SK-N-SH treated with all-trans-retinoic acid at 6 μM for 48 hours (cell line): Measurements from ENCODE around the gene CARD14.

Experiments used
- ATAC-seq: fragments of 200-7000 bp; cut with Tn5 transposase; 3 replicates; pipeline ENCODE4 v1.9.1; 2020; ENCODE audit warnings: mild to moderate bottlenecking, moderate library complexity
- ARNTL ChIP-seq: fragments of 450-650 bp; formaldehyde crosslinking; IDR thresholded peaks from 2 replicates; pipeline ENCODE4 v1.5.0; 2020; ENCODE audit warnings: low read depth, mild to moderate bottlenecking, moderate library complexity, borderline replicate concordance
- BACH2 ChIP-seq: fragments of 250-450 bp; sonication (Bioruptor Pico); IDR thresholded peaks from 2 replicates; pipeline ENCODE4 v1.9.0; 2021; ENCODE audit warnings: mild to moderate bottlenecking, borderline replicate concordance
- CSDC2 ChIP-seq: fragments of 250-450 bp; sonication (Bioruptor Pico); IDR thresholded peaks from 2 replicates; pipeline ENCODE4 v1.5.0; 2020; ENCODE audit warnings: mild to moderate bottlenecking, moderate library complexity
- ESRRG ChIP-seq: fragments of 250-450 bp; sonication (Bioruptor Pico); IDR thresholded peaks from 2 replicates; pipeline ENCODE4 v1.6.1; 2021; ENCODE audit warnings: mild to moderate bottlenecking
- GLIS3 ChIP-seq: fragments of 250-450 bp; sonication (Bioruptor Pico); IDR thresholded peaks from 2 replicates; pipeline ENCODE4 v1.5.0; 2020; ENCODE audit warnings: mild to moderate bottlenecking, moderate library complexity
- ISL1 ChIP-seq: fragments of 250-450 bp; sonication (Bioruptor Pico); IDR thresholded peaks from 2 replicates; pipeline ENCODE4 v2.1.2; 2022; ENCODE audit warnings: mild to moderate bottlenecking, moderate library complexity
- OSR1 ChIP-seq: fragments of 250-450 bp; sonication (Bioruptor Pico); IDR thresholded peaks from 2 replicates; pipeline ENCODE4 v1.8.0; 2022; ENCODE audit warnings: moderate library complexity, mild to moderate bottlenecking, inconsistent platforms
- PATZ1 ChIP-seq: fragments of 250-450 bp; sonication (Bioruptor Pico); IDR thresholded peaks from 2 replicates; pipeline ENCODE4 v1.8.0; 2020; ENCODE audit warnings: mild to moderate bottlenecking, moderate library complexity, borderline replicate concordance
- POU6F1 ChIP-seq: fragments of 250-450 bp; sonication (Bioruptor Pico); IDR thresholded peaks from 2 replicates; pipeline ENCODE4 v1.8.0; 2021; ENCODE audit warnings: low read depth, mild to moderate bottlenecking, moderate library complexity, borderline replicate concordance
- PPARA ChIP-seq: fragments of 250-450 bp; sonication (Bioruptor Pico); IDR thresholded peaks from 2 replicates; pipeline ENCODE4 v1.5.0; 2020; ENCODE audit warnings: mild to moderate bottlenecking, borderline replicate concordance
- RARB ChIP-seq: fragments of 250-450 bp; sonication (Bioruptor Pico); IDR thresholded peaks from 2 replicates; pipeline ENCODE4 v1.8.0; 2021; ENCODE audit warnings: mild to moderate bottlenecking, moderate library complexity
- SNAI2 ChIP-seq: fragments of 250-450 bp; sonication (Bioruptor Pico); IDR thresholded peaks from 2 replicates; pipeline ENCODE4 v1.5.0; 2020; ENCODE audit warnings: mild to moderate bottlenecking, moderate library complexity
- TCF4 ChIP-seq: fragments of 250-450 bp; sonication (Bioruptor Pico); IDR thresholded peaks from 2 replicates; pipeline ENCODE4 v1.8.0; 2021; ENCODE audit warnings: mild to moderate bottlenecking, moderate library complexity, borderline replicate concordance
- TOX ChIP-seq: fragments of 250-450 bp; sonication (Bioruptor Pico); IDR thresholded peaks from 2 replicates; pipeline ENCODE4 v1.8.0; 2021; ENCODE audit warnings: mild to moderate bottlenecking, moderate library complexity, borderline replicate concordance
- ZC3H10 ChIP-seq: fragments of 250-450 bp; sonication (Bioruptor Pico); IDR thresholded peaks from 2 replicates; pipeline ENCODE4 v1.5.1; 2021; ENCODE audit warnings: mild to moderate bottlenecking, moderate library complexity
- ZFP3 ChIP-seq: fragments of 250-450 bp; sonication (Bioruptor Pico); IDR thresholded peaks from 2 replicates; pipeline ENCODE4 v1.5.0; 2020; ENCODE audit warnings: mild to moderate bottlenecking, moderate library complexity
- ZFP30 ChIP-seq: fragments of 450-650 bp; formaldehyde crosslinking; IDR thresholded peaks from 2 replicates; pipeline ENCODE4 v1.5.0; 2022; ENCODE audit warnings: mild to moderate bottlenecking, moderate library complexity
- ZNF70 ChIP-seq: fragments of 450-650 bp; formaldehyde crosslinking; IDR thresholded peaks from 2 replicates; pipeline ENCODE4 v1.5.0; 2020; ENCODE audit warnings: mild to moderate bottlenecking, moderate library complexity
- ZNF8 ChIP-seq: fragments of 450-650 bp; formaldehyde crosslinking; IDR thresholded peaks from 2 replicates; pipeline ENCODE4 v1.5.0; 2020; ENCODE audit warnings: mild to moderate bottlenecking, moderate library complexity
- TF ChIP-seq, protein P1 (sequence below): fragments of 250-450 bp; sonication (Bioruptor Pico); IDR thresholded peaks from 2 replicates; pipeline ENCODE4 v1.5.1; 2021; ENCODE audit warnings: mild to moderate bottlenecking, moderate library complexity
- TF ChIP-seq, protein P2 (sequence below): fragments of 250-450 bp; sonication (Bioruptor Pico); IDR thresholded peaks from 2 replicates; pipeline ENCODE4 v1.5.0; 2020; ENCODE audit warnings: mild to moderate bottlenecking, moderate library complexity
- TF ChIP-seq, protein P3 (sequence below): fragments of 250-450 bp; sonication (Bioruptor Pico); IDR thresholded peaks from 2 replicates; pipeline ENCODE4 v1.5.1; 2020; ENCODE audit warnings: low read depth, mild to moderate bottlenecking, moderate library complexity

CARD14 gene

DNA sequence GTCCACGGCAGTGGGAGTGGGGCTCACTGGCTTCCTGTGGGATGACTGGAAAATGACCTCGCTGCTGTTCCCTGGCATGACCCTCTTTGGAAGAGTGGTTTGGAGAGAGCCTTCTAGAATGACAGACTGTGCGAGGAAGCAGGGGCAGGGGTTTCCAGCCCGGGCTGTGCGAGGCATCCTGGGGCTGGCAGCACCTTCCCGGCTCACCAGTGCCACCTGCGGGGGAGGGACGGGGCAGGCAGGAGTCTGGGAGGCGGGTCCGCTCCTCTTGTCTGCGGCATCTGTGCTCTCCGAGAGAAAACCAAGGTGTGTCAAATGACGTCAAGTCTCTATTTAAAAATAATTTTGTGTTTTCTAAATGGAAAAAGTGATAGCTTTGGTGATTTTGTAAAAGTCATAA lies 83.0 kb downstream of the CARD14 start:
- TF ChIP-seq CSDC2 (no peak), GLIS3 (CRISPR knock-in tag) (no peak), TCF4 (CRISPR knock-in tag) (no peak), PATZ1 (CRISPR knock-in tag) (no peak), RARB (CRISPR knock-in tag) (no peak), ESRRG (CRISPR knock-in tag) (no peak), ZFP30 (no peak), ZFP3 (CRISPR knock-in tag) (no peak), SNAI2 (CRISPR knock-in tag) (no peak), TOX (no peak), ZNF8 (CRISPR knock-in tag) (no peak), ZNF70 (CRISPR knock-in tag) (no peak), POU6F1 (CRISPR knock-in tag) (no peak), BACH2 (CRISPR knock-in tag) (no peak), OSR1 (no peak), PPARA (CRISPR knock-in tag) (no peak), ZC3H10 (CRISPR knock-in tag) (no peak)
- TF ChIP-seq, protein P1, sequence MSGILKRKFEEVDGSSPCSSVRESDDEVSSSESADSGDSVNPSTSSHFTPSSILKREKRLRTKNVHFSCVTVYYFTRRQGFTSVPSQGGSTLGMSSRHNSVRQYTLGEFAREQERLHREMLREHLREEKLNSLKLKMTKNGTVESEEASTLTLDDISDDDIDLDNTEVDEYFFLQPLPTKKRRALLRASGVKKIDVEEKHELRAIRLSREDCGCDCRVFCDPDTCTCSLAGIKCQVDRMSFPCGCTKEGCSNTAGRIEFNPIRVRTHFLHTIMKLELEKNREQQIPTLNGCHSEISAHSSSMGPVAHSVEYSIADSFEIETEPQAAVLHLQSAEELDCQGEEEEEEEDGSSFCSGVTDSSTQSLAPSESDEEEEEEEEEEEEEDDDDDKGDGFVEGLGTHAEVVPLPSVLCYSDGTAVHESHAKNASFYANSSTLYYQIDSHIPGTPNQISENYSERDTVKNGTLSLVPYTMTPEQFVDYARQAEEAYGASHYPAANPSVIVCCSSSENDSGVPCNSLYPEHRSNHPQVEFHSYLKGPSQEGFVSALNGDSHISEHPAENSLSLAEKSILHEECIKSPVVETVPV = no peak
- TF ChIP-seq, protein P2, sequence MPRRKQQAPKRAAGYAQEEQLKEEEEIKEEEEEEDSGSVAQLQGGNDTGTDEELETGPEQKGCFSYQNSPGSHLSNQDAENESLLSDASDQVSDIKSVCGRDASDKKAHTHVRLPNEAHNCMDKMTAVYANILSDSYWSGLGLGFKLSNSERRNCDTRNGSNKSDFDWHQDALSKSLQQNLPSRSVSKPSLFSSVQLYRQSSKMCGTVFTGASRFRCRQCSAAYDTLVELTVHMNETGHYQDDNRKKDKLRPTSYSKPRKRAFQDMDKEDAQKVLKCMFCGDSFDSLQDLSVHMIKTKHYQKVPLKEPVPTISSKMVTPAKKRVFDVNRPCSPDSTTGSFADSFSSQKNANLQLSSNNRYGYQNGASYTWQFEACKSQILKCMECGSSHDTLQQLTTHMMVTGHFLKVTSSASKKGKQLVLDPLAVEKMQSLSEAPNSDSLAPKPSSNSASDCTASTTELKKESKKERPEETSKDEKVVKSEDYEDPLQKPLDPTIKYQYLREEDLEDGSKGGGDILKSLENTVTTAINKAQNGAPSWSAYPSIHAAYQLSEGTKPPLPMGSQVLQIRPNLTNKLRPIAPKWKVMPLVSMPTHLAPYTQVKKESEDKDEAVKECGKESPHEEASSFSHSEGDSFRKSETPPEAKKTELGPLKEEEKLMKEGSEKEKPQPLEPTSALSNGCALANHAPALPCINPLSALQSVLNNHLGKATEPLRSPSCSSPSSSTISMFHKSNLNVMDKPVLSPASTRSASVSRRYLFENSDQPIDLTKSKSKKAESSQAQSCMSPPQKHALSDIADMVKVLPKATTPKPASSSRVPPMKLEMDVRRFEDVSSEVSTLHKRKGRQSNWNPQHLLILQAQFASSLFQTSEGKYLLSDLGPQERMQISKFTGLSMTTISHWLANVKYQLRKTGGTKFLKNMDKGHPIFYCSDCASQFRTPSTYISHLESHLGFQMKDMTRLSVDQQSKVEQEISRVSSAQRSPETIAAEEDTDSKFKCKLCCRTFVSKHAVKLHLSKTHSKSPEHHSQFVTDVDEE (CRISPR knock-in tag) = no peak
- TF ChIP-seq, protein P3, sequence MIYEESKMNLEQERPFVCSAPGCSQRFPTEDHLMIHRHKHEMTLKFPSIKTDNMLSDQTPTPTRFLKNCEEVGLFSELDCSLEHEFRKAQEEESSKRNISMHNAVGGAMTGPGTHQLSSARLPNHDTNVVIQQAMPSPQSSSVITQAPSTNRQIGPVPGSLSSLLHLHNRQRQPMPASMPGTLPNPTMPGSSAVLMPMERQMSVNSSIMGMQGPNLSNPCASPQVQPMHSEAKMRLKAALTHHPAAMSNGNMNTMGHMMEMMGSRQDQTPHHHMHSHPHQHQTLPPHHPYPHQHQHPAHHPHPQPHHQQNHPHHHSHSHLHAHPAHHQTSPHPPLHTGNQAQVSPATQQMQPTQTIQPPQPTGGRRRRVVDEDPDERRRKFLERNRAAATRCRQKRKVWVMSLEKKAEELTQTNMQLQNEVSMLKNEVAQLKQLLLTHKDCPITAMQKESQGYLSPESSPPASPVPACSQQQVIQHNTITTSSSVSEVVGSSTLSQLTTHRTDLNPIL = no peak
- peak; percentile 51 for ATAC-seq

DNA sequence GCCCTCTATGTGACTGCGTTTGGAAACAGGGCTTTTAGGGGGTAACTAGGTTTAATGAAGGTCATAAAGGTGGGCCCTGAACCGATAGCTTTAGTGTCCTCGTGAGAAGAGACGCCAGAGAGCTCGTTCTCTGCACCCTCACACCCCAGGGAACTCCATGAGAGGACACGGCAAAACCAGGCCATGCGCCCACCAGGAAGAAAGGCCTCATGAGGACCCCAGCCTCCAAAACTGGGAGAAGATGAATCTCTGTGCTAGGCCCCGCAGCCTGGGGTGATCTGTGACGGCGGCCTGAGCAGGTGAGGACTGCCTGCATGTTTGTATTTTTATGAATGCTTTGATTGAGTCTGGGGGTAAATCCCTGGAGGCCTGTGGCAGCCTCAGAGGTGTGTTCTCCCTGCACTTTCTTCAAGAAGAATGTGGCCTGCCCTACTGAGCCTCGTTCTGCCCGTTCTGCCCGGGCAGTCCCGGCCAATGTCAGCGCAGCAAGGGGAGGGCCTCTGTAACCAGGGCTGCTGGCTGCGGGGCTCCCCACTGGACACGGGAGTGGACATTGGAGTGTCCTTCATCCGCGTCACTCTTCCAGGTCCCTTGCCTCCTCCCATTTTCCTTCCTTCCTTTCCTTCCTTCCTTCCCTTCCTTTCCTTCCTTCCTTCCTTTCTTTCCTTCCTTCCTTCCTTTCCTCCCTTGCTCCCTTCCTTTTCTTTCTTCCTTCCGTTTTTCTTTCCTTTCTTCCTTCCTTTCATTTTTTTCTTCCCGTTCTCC lies 84.0 kb downstream of the CARD14 start:
- ATAC-seq = no peak
- no peak for TF ChIP-seq TOX
- no peak for TF ChIP-seq OSR1
- TF ChIP-seq ZFP3 (CRISPR knock-in tag) = no peak
- TF ChIP-seq ISL1 (CRISPR knock-in tag) = no peak
- TF ChIP-seq ZNF8 (CRISPR knock-in tag) = no peak
- TF ChIP-seq TCF4 (CRISPR knock-in tag) = no peak
- no peak for TF ChIP-seq ZNF70 (CRISPR knock-in tag)
- TF ChIP-seq BACH2 (CRISPR knock-in tag) = no peak
- TF ChIP-seq ESRRG (CRISPR knock-in tag) = no peak
- TF ChIP-seq, protein P2 (CRISPR knock-in tag) = no peak
- no peak for TF ChIP-seq ARNTL (CRISPR knock-in tag)
- no peak for TF ChIP-seq POU6F1 (CRISPR knock-in tag)
- TF ChIP-seq GLIS3 (CRISPR knock-in tag) = no peak
- TF ChIP-seq PATZ1 (CRISPR knock-in tag) = no peak
- no peak for TF ChIP-seq CSDC2
